DND-41 (cell line): Measurements from ENCODE around the gene ADD2.

Source experiments
- ATAC-seq: fragments of 200-7000 bp; cut with Tn5 transposase; 3 replicates; pipeline ENCODE4 v1.9.1; 2021; ENCODE audit warnings: low read depth; ENCODE audit not compliant: insufficient read depth
- DNase-seq: peaks from one replicate; pipeline ENCODE4 v3.0.0-alpha.2; 2020
- H2AFZ ChIP-seq: 2 replicates; pipeline ENCODE4 v1.6.0; 2012; ENCODE audit warnings: low read depth, low read length
- H3K27ac ChIP-seq: 2 replicates; pipeline ENCODE4 v1.5.1; 2012; ENCODE audit warnings: low read length, inconsistent platforms
- H3K27me3 ChIP-seq: fragments of 200-600 bp; sonication (generic); 2 replicates; pipeline ENCODE4 v1.6.0; 2012; ENCODE audit warnings: low read length, mild to moderate bottlenecking, inconsistent platforms; ENCODE audit not compliant: insufficient read depth, poor library complexity
- H3K36me3 ChIP-seq: 2 replicates; pipeline ENCODE4 v1.5.1; 2012; ENCODE audit warnings: low read length, inconsistent platforms; ENCODE audit not compliant: insufficient read depth
- H3K4me1 ChIP-seq: 2 replicates; pipeline ENCODE4 v1.5.1; 2012; ENCODE audit warnings: mild to moderate bottlenecking, low read length; ENCODE audit not compliant: insufficient read depth
- H3K4me2 ChIP-seq: 2 replicates; pipeline ENCODE4 v1.6.0; 2012; ENCODE audit warnings: mild to moderate bottlenecking, moderate library complexity, low read length, inconsistent platforms; ENCODE audit not compliant: insufficient read depth
- H3K4me3 ChIP-seq, 2 experiments: fragments of 200-600 bp in 1 of 2; shearing (Covaris generic) in 1 of 2; 2 replicates each; pipeline ENCODE4 v1.5.1; 2012 to 2016; ENCODE audit warnings: inconsistent platforms in 2 of 2, low read length in 2 of 2, mild to moderate bottlenecking in 2 of 2, low read depth in 1 of 2, moderate library complexity in 1 of 2
- H3K79me2 ChIP-seq: 2 replicates; pipeline ENCODE4 v1.6.0; 2012; ENCODE audit warnings: low read length, inconsistent platforms; ENCODE audit not compliant: insufficient read depth
- H3K9ac ChIP-seq: 2 replicates; pipeline ENCODE4 v1.6.0; 2012; ENCODE audit warnings: low read depth, mild to moderate bottlenecking, inconsistent platforms, low read length, moderate library complexity
- H3K9me3 ChIP-seq: 2 replicates; pipeline ENCODE4 v1.5.1; 2012; ENCODE audit warnings: low read length, moderate library complexity, mild to moderate bottlenecking, inconsistent platforms; ENCODE audit not compliant: insufficient read depth, severe bottlenecking
- H4K20me1 ChIP-seq: 2 replicates; pipeline ENCODE4 v1.6.0; 2012; ENCODE audit warnings: low read length; ENCODE audit not compliant: insufficient read depth
- EZH2 ChIP-seq: IDR thresholded peaks from 3 replicates; pipeline ENCODE4 v1.6.1; 2012; ENCODE audit warnings: borderline replicate concordance, low read depth, mild to moderate bottlenecking, moderate library complexity, low read length, inconsistent platforms; ENCODE audit not compliant: severe bottlenecking
- TF ChIP-seq, protein P1 (sequence below): IDR thresholded peaks from 2 replicates; pipeline ENCODE4 v1.5.1; 2012; ENCODE audit warnings: borderline replicate concordance, low read length, moderate library complexity, mild to moderate bottlenecking; ENCODE audit not compliant: poor library complexity, severe bottlenecking; ENCODE audit errors: extremely low read depth

The ADD2 gene

DNA sequence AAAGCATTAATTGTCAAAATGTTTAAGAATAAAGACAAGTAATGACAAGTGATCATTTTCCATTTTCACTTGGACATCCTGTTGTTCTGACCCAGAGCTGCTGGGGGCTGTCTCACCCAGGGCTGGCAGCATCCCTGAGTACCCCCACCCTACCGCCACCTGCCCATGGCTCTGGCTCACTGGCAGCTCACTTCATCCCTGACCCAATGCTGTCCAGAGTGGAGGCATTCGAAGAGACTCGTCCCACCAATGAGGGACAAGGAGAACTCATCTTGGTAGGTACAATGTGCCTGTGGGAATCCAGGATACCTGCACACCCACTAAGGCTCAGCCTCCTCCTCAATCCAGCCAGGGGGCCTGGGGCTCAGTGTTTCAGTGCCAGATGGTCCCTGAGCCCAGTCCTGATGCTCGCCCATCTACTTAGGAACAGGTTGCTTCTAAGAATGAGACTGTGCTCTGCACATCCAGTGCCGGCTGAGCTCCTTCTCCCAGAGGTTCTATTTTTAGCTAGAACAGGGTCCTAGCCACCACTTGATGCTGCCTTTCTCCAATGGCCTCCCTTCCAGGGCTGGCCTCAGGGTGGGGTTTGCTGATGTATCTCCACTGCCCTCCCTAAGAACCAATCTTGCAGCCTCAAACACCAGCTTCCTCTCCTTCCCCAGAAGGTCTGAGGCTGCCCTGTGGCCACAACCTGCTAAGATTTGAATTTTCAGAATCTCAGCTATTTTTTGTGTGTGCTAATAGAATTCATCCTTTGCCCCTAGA, 53.7 kb downstream of the ADD2 start:
- H3K36me3 ChIP-seq = no peaks in the 10 kb centered on the region
- H4K20me1 ChIP-seq = no peaks in the 10 kb centered on the region; the same call in 1 of the 2 replicates
- H3K9ac ChIP-seq = no peak overlapping the region
- H3K27ac ChIP-seq = no peak overlapping the region
- no peak for DNase-seq
- TF ChIP-seq EZH2 = no peak
- TF ChIP-seq, protein P1, sequence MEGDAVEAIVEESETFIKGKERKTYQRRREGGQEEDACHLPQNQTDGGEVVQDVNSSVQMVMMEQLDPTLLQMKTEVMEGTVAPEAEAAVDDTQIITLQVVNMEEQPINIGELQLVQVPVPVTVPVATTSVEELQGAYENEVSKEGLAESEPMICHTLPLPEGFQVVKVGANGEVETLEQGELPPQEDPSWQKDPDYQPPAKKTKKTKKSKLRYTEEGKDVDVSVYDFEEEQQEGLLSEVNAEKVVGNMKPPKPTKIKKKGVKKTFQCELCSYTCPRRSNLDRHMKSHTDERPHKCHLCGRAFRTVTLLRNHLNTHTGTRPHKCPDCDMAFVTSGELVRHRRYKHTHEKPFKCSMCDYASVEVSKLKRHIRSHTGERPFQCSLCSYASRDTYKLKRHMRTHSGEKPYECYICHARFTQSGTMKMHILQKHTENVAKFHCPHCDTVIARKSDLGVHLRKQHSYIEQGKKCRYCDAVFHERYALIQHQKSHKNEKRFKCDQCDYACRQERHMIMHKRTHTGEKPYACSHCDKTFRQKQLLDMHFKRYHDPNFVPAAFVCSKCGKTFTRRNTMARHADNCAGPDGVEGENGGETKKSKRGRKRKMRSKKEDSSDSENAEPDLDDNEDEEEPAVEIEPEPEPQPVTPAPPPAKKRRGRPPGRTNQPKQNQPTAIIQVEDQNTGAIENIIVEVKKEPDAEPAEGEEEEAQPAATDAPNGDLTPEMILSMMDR = no peak
- H3K9me3 ChIP-seq = no peaks in the 10 kb centered on the region
- no peak overlapping the region for H2AFZ ChIP-seq
- no peaks in the 10 kb centered on the region for H3K79me2 ChIP-seq
- no peak for ATAC-seq
- peaks cover 36% of the 10 kb centered on the region for H3K27me3 ChIP-seq
- no peak overlapping the region for H3K4me2 ChIP-seq
- no peaks in the 10 kb centered on the region for H3K4me1 ChIP-seq
- H3K4me3 ChIP-seq = no peak overlapping the region

DNA sequence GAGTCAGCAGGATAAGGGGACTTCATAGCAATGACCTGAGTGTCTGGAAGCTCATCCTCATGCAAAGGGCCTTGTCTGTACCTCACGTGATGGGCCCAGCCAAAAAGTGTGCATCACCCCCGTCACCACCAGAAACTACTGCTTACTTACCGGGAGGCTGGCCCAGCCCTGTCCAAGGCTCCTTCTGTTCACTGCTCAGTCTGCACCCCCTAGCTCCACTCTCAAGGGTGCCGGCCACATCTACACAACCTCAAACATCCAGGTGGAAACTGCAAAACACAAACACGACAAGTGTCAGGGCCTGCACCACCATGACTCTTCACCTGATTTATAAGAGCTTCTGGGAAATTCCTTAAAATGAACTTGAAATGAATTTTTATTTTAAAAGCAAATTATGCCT, 55.1 kb downstream of the ADD2 start:
- no peaks in the 10 kb centered on the region for H3K79me2 ChIP-seq

DNA sequence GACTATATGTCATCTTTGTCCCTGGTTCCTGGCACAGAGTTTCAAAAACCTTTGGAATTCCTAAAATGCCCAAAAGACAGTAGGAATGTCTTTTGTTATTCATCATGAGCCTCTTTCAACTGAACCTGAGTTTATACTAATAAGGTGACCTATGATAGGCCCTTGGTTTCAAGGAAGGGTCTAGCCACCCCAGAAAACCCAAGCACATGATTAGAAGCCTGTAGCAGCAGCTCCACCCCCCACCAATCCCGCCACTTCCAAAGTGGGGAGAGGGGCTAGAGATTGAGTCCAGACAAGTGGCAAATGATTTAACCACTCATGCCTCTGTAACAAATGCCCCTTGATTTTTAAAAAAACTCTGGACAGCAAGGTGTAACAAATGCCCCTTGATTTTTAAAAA, 56.8 kb downstream of the ADD2 start:
- DNase-seq (no peak), ATAC-seq (no peak)
- Histone ChIP-seq H4K20me1 (no peaks in the 10 kb centered on the region; the same call in 1 of the 2 replicates), H3K27me3 (peaks cover 16% of the 10 kb centered on the region), H3K27ac (no peak overlapping the region), H3K79me2 (no peaks in the 10 kb centered on the region), H3K4me2 (no peak overlapping the region), H2AFZ (no peak overlapping the region), H3K36me3 (no peaks in the 10 kb centered on the region), H3K4me1 (no peaks in the 10 kb centered on the region), H3K9me3 (no peaks in the 10 kb centered on the region), H3K9ac (no peak overlapping the region), H3K4me3 (no peak overlapping the region)
- no peak for TF ChIP-seq EZH2
- TF ChIP-seq, protein P1 = no peak

More for the DNA sequence above, 55.1 kb downstream of the ADD2 start:
- Histone ChIP-seq H2AFZ (no peak overlapping the region), H3K9me3 (no peaks in the 10 kb centered on the region), H3K36me3 (no peaks in the 10 kb centered on the region), H3K9ac (no peak overlapping the region), H3K27ac (no peak overlapping the region), H4K20me1 (no peaks in the 10 kb centered on the region; the same call in 1 of the 2 replicates), H3K4me1 (no peaks in the 10 kb centered on the region), H3K4me3 (no peak overlapping the region), H3K4me2 (no peak overlapping the region), H3K27me3 (peaks cover 30% of the 10 kb centered on the region)
- ATAC-seq (no peak), DNase-seq (no peak)
- no peak for TF ChIP-seq EZH2
- TF ChIP-seq, protein P1 = no peak
